GM18951 (cell line): Measurements from ENCODE around the gene CLMN.

Experiments
- POLR2A ChIP-seq: IDR thresholded peaks from 4 replicates; pipeline ENCODE4 v1.6.1; 2011; ENCODE audit warnings: mild to moderate bottlenecking; ENCODE audit not compliant: insufficient read length, insufficient read depth; ENCODE audit errors: extremely low read depth
- in situ Hi-C: fragments of 300-500 bp; cut with MboI; formaldehyde crosslinking; loops from one replicate; pipeline ENCODE4 v1.12.0; 2022; ENCODE audit warnings: low sequenced_read_pairs, mixed read lengths, inconsistent platforms; ENCODE audit not compliant: unreplicated experiment

The CLMN gene

DNA sequence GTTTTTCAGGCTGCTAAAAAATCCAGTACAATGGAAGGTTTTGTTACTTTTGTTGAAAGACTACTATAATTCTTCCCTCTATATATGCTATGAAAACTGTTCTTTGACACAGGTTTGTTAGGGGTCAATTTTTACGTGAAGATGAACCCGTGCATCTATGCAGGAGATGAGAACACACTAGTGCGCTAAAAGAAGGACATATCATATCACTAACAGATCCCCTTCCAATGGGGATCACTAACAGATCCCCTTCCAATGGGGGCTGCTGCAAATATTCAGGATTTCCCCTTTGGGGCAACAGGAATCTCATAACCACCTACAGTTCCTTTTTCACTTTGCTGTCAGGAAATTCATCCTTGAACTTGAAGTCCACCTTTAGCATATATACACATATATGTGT lies 75.1 kb downstream of the CLMN start:
- in situ Hi-C loops: no loop called here
- no peak for TF ChIP-seq POLR2A

DNA sequence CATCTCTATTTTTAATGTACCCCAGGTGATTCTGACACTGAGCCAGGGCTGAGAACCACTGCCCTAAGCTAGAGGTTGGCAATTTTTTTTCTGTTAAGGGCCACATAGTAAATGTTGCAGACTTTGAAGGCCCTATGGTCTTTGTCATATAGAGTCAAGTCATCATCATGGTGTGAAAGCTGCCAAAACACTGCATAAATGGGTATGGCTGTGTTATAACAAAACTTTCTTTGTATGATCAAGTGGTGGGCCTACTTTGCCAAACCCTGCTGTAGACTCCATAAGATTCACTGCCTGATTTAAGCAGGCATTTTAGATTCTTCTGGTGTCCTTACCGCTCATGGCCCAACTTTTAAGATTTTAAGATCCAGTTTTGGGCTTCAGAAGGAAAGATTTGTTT lies 76.8 kb downstream of the CLMN start:
- TF ChIP-seq POLR2A: no peak
- in situ Hi-C loops: no loop called here

DNA sequence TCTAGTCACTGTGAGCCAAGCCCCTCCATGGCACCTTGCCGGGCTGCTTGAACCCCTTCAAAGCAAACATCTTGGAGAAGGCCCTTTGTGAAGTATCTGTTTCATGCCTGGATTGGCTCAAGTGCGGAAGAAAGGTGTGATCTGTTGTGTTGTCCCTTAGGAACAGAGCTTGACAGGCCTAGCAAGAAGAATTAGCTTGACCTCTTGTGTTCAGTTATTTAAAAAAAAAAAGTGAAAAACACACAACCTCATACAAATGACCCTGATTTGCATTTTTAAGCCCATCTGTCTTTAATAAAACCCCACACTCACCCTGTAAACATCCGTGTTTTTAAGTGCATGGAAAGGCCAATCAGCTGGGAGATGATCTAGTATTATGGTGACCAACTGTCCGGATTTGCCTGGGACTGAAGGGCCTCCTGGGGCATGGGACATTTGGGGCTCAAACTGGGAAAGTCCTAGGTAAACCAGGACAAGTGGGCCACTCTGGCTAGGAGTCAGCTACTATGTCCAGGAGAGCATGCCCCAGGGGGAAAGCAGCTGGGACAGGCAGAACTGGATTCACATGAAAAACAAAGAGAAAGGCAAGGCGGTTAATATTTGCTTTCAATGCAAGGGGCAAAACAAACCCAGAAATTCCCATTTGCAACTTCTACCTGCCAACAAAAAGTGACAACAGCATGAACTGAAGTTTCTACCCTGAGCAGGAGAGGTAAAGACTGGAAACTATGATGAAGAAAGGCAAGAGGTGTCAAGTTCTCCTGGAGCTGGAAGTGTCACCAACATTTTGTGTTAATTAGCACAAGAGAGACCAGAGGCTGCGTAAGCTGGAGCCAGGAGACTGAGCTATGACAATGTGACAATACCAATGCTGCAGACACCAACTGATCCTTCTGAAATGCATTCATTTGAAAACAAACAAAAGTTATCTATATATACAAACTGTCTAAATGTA lies 78.6 kb downstream of the CLMN start:
- in situ Hi-C loops: no loop called here
- TF ChIP-seq POLR2A: no peak

DNA sequence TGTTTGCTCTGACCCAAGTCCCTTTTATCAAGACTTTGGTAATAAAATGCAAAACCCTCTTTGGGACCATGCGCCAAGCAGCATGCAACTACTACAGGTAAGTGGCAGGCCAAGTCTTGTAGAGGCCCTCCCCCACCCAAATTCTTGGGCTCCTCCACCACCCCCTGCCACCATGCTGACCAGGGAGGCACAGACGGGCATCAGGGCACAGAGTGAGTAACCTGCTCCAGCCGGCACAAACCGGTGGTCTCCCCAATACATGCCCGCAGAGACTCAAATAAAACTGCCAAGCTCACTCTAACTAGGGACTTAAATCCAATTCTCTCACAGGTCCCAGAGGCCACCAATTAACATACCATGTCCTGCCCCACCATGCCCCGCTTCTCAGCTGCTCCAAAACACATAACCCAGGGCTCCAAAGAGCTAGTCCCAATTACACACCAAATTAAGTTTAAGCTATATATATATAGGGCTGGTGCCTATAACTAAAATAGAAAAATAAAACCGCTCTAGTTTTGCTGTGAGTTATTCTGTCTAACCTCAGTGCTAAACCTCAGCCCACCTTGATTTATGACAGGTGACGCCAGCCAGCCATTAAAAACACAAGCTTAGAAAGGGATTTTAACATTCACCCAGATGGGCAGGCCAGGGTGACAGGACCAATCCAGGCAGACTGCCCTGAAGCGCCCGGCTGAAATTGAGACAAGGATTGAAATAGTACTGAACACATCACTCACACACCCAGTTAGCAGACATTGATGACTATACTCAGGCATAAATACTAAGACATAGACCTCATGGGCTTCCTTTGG lies 81.0 kb downstream of the CLMN start:
- in situ Hi-C loops: no loop called here
- no peak for TF ChIP-seq POLR2A

DNA sequence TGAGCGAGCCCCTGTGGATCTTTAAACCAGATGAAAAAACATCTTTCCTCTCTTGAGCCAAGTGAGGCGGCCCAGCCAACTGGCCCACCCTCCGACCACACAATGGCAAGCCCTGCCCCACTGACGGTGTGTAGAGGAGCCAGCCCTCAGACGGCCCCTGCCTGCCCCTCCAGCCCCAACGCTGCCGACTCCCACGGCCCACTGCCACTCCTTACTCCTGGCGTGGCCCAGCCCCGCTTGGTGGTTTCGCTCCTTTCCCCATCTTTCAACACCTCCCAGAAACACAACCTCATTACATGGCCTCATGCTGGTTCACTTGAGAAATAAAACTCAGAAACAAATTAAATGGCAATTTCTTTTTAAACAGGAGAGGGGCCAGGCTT lies 81.8 kb downstream of the CLMN start:
- TF ChIP-seq POLR2A: no peak
- in situ Hi-C loops: no loop called here

DNA sequence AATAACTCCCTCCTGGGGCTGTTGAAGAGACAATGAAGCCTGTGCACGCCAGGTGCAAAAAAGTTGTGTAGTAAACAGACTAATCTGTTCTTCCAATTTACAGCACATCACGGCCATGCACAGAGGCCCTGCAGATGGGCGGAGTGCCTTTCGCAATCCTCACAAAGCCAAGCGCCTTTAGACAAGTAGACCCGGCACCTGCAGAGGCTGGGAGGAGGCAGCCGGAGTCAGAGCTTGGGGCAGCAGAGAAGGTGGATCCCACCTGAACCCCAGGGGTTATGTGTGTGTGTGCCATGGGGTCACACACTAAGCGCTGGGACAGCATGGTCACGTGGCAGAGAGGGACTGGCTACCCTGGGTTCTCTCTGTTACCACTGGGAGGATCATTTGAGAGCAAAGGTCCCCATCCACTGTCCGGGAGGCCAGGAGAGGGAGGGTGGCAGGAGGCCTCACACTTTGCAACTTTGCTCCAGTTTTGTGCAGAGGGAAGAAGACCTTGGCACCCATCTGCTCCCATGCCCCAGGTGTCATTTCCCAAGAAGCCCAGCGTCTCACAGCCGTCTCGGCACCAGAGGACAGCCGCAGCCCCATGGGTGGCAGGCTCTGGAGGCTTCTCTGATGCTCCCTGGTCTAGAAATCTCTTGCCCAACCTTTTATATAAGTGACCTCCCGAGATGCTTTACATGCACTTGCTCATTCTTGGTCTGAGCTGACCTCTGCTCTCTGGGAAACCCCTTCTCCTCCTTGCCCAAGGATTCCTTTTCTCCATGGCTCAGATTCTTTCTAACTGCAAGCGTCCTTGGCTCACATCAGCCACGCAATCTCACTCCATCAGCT lies 82.4 kb downstream of the CLMN start:
- in situ Hi-C loops: no loop called here

DNA sequence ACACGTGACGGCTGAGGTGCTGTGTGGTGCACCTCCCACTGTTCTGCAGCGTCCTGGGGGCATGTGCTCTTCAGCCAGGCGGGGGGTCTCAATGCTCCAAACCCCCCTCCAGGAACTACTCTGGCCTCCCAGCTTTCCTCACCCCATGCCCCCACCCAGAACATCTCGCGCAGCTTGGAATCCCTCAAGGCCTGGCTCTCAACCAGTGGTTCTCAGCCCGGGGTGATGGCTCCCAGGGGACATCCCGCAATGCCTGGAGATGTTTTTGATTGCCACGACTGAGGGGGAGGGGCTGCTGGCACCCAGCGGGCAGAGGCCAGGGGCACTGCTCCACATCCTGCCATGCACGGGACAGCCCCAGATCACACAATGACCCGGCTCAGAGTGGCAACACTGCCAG lies 83.5 kb downstream of the CLMN start:
- in situ Hi-C loops: no loop called here
- no peak for TF ChIP-seq POLR2A

More for the DNA sequence above, 82.4 kb downstream of the CLMN start:
- TF ChIP-seq POLR2A: no peak

DNA sequence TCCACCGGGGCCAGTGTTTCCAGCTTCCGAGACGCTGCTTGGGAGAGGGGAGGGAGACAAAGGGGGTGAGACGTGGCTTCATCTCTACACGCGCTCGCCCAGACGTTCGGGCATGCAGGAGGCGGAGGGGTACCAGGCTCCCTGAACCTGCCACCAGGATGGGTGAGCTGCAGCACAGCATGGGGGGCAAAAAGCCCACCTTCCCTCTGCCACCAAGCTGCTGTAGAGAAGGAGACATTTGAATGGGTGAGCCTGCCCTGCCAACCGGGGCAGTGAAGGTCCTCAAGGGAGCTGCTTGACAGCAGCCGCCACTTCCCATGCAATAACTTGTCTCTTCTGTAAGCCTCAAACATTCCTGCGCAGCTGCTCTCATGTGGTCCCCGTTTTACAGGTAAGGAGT lies 83.9 kb downstream of the CLMN start:
- in situ Hi-C loops: no loop called here
- no peak for TF ChIP-seq POLR2A

DNA sequence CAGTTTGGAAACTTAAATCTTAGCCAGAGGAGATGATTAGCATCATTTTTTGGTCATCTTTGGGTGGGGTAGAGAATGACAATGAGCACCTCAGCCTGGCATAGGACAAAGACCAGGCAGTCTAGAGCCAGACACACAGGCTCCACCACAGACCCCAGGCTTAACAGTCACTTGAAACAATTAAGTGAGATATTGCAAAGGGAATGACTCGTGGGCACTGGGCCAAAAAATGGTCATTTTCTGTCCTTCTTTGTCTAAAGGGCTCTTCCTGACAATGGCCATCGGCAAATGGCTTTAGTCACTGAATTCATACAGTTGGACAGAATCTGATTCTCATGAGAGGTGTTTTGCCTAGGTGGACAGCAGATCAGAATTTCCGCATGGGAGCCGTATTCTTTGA lies 84.4 kb downstream of the CLMN start:
- in situ Hi-C loops: no loop called here
- no peak for TF ChIP-seq POLR2A

DNA sequence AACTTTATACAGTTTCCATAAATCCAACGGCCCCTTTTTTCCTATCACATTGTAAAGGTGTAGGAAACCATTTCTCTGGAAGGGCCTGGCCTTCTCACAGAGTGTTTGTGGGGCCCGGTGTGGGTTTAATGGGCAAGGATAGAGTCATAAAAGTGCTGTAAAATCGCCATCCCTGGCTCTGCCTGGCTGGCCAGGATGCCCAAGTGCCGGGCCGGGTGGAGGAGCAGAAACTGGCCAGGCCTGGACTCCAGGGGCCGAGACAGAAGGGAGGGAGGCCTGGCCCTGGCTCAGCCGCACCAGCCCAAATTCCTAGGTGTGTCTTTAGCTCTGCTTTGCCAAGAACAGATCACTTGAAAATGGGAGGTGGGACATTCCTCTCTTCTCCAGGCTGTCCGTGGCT lies 85.3 kb downstream of the CLMN start:
- in situ Hi-C loops: no loop called here
- no peak for TF ChIP-seq POLR2A

DNA sequence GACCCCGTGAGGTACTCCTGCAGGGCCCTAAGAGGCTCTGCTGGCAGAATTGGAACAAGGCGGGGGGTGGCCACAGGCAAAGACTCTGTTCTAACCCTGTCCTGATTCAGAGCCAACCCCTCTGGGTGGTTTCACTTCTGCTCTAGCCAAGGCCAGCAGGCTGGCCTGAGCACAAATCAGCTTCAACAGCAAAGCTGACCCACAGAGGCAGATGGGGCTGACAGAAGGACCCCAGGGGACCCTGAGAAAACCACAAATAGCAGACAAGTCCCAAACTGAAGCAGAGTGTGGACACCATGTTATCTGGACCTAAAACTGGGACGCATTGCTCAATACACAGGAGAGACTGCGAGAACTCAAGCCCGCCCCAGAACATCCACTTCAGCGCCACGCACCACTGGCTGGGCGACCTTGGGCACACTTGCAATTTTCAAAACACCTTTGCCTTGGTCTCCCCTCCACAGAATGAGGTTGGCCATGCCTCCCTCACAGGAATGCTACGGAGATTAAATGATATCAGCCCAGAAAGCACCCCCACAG lies 85.9 kb downstream of the CLMN start:
- in situ Hi-C loops: no loop called here
- no peak for TF ChIP-seq POLR2A

DNA sequence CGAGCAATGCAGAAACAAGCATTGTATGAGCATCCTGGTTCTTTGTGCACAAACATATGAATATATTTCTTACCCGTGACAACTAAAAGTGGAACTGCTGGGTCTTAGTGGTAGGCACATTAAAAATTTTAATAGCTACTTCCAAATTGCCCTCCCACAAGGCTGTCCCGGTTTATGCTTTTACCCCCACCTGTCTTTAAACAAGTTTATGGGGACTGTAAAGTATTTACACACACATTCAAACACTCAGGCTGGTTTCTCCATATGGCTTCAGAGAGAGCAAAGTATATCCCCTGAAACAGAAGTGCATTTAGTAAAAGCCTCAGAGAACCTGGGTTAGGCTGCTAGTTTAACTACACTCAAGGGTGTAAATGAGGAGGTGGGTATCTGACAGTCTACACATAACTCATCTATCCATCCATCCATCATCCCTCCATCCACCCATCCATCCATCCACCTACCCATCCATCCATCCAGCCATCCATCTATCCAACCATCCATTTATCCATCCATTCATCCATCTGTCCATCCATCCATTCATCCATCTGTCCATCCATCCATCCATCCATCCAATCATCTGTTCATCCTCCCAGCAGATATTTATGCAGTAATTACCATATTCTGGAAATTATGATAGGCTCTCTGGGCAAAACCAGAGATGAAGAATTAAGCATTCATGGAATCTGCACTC lies 86.7 kb downstream of the CLMN start:
- in situ Hi-C loops: no loop called here
- TF ChIP-seq POLR2A: no peak

DNA sequence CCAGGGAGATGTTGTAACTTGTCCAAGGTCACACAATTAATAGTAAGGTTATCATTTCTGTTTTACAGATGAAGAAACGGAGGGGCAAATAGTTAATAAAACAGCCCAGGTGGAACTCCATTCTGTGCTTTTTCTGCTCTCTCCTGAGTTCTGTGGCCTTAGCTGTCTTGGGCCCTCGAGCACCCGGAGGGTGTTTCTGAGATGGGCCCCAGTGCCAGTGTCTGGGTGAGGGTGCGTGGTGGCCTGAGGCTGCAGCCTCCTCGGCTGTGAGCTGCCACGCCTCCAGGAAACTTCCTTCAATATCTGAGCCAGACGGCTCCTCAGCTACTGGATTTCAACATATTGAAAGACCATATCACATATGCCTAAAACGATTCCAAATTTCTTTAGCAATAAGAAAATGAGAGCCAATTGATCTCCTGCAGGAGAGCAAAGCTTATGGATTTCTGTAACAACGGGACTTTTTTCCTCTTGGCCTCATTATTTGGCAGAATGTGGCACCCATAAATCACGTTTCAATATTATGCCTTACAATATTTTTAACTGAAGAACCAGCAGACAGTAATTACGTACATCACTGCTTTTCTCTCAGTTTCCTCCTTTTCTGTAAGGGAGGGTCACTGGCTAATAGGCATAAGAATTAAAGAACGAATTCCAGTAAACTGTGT lies 87.6 kb downstream of the CLMN start:
- in situ Hi-C loops: no loop called here
- TF ChIP-seq POLR2A: no peak
